ENCODE results near the gene USP15.

Gene USP15

DNA sequence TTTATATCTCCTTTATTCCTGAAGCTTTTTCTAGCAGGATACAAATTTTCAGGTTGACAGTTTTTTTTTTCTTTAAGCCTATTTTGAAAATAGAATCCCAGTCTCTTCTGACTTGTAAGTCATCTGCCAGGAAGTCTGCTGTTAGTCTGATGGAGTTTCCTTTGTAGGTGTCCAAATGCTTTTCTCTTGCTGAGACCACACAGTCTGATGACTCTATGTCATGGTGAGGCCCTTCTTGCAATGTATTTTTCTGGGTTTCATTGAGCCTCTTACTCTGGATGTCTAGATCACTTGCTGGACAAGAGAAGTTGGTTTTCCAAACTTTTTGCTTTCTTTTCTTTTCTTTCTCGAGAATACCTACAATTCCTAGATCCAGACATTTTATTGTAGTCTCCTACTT lies 30.6 kb downstream of the USP15 start:
- DNase-seq (ENCODE audit: extremely low read depth, low read depth) = no peak
- H3K4me3 ChIP-seq (replicated peaks; ENCODE audit: low read depth, low read length) = no peak overlapping the region
- TF ChIP-seq, protein P1, sequence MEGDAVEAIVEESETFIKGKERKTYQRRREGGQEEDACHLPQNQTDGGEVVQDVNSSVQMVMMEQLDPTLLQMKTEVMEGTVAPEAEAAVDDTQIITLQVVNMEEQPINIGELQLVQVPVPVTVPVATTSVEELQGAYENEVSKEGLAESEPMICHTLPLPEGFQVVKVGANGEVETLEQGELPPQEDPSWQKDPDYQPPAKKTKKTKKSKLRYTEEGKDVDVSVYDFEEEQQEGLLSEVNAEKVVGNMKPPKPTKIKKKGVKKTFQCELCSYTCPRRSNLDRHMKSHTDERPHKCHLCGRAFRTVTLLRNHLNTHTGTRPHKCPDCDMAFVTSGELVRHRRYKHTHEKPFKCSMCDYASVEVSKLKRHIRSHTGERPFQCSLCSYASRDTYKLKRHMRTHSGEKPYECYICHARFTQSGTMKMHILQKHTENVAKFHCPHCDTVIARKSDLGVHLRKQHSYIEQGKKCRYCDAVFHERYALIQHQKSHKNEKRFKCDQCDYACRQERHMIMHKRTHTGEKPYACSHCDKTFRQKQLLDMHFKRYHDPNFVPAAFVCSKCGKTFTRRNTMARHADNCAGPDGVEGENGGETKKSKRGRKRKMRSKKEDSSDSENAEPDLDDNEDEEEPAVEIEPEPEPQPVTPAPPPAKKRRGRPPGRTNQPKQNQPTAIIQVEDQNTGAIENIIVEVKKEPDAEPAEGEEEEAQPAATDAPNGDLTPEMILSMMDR (IDR thresholded peaks at IDR 0.05; ENCODE audit: low read depth, low read length, missing control alignments) = no peak

DNA sequence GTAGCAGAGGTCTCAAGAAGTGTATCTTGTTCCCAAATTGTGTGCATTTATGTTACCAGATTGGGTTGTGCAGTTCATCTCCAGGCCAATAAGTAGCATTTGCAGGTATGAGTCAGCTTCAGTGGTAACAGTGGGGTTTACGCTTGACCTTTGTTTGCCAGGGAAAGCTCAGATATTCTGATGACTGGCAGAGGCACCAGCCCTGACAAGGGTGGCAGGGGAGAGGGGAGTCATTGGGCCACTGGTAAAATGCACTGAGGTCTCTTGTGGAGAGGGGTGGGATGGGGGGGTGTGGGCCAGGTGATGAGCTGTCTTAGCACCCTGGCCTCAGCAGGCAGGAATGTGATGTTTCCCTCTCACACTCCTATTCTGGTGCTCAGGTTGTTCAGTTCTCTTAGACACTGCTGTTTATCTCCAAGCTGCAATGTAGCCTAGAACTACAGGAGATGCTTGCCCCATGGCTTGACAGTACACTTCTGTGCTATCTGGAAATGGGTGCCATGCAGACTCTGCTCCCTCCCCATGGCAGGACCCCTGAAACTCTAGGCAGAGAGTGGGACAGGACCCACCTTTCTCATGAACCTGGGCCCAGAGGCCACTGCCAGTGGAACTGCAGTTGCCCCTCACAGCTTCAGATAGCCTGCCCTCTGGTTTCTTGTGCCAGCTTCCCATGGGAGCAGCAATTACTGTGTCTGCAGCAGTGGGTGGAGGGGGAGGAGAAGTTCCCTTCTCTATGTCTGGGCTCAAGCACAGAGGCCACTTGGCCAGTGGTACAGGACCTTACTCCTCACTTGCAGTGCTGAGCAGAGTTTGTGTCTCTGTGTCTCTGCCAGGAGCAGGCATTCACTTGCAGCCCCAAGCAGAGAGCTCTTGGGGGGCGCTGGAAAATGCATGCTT lies 31.9 kb downstream of the USP15 start:
- H3K4me3 ChIP-seq (replicated peaks; ENCODE audit: low read depth, low read length) = no peak overlapping the region
- TF ChIP-seq, protein P1 (IDR thresholded peaks at IDR 0.05; ENCODE audit: low read depth, low read length, missing control alignments) = no peak
- peak; percentile 15 for DNase-seq (ENCODE audit: extremely low read depth, low read depth)

DNA sequence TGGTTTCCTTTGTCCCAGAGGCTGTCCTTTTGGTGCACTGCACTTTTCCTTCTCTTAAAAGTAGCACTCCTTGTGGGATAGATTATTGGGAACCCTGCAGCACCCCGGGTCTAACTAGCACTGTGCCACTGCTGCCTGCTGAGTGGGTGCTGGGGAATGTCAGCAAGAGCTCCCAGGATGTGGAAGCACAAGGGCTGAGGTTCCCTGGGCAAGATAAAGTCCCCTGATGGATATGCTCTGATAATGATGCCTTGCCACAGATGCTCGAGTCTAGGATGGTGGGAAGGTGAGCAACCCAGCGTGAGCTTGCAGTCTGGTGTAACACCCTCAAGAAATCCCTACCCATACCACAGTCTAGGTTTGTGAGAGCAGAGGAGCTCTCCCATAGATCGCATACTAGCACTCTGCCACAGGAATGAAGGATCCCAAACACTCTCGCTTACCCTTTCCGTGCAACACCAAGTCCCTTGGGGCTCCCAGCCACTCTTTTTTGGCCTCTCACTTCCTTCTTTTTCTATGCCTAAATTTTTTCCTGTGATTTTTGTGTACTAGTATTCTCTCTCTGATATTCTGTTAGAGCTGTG lies 32.6 kb downstream of the USP15 start:
- DNase-seq (ENCODE audit: extremely low read depth, low read depth) = no peak
- no peak overlapping the region for H3K4me3 ChIP-seq (replicated peaks; ENCODE audit: low read depth, low read length)
- TF ChIP-seq, protein P1 (IDR thresholded peaks at IDR 0.05; ENCODE audit: low read depth, low read length, missing control alignments) = no peak

DNA sequence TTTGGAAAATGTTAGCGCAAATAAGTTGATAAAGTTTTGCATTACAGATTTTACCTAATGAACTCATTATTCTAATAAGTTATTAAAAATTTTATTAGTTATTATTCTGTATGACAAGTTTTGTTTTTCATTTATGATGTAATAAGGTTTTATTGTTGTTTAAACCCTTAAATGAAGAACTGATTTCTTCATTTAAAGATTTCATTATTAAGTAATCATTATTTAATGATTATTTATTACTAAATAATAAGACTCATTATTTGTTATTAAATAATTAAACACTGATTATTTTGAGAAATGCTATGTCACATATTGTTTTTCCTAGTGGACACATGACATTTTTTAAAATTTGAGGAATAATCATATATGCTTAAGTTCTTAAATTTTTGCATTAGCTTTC lies 34.2 kb downstream of the USP15 start:
- TF ChIP-seq, protein P1 (IDR thresholded peaks at IDR 0.05; ENCODE audit: low read depth, low read length, missing control alignments) = no peak
- no peak for DNase-seq (ENCODE audit: extremely low read depth, low read depth)
- H3K4me3 ChIP-seq (replicated peaks; ENCODE audit: low read depth, low read length) = no peak overlapping the region

DNA sequence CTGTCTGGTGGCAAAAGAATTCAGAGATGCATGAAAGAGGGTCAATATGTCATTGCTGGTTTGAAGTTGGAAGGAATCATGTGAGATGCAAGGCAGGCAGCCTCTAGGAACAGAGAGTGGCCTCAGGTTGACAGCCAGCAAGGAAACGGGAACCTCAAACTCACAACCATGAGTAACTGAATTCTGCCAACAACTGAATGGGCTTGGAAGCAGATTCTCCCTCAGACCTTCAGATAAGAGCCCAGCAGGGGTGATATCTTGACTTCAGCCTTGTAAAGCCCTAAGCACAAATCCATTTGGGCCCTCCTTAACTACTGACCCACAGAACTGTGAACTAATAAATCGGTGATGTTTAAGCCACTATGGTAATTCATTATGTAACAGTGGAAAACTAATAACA lies 35.8 kb downstream of the USP15 start:
- TF ChIP-seq, protein P1 (IDR thresholded peaks at IDR 0.05; ENCODE audit: low read depth, low read length, missing control alignments) = no peak
- H3K4me3 ChIP-seq (replicated peaks; ENCODE audit: low read depth, low read length) = no peak overlapping the region
- DNase-seq (ENCODE audit: extremely low read depth, low read depth) = no peak

DNA sequence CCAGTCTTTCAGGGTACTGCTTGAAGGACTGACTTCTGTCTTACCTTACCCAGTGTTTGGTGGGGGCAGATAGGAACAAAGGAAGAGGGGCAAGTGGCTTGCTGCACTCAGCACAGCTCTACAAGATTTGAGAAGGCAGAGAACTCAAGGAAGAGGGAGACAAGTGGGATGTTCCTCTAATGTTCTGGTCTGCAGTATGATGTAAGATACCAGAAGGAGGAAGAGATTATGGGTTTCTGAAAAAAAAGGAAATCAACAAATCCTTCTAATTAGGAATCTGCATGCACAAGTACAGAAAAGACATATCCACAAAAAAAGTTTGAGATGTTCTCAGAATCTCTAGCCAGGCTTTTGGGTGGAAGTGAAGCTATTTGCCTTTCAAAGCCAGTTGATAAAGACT lies 37.1 kb downstream of the USP15 start:
- H3K4me3 ChIP-seq (replicated peaks; ENCODE audit: low read depth, low read length) = no peak overlapping the region
- TF ChIP-seq, protein P1 (IDR thresholded peaks at IDR 0.05; ENCODE audit: low read depth, low read length, missing control alignments) = no peak
- DNase-seq (ENCODE audit: extremely low read depth, low read depth) = no peak

All from HFF-Myc (cell line).